B cell (primary cell): Measurements from ENCODE around the gene RMDN3. TPM values are rescaled to one million over a fixed set of nuclear protein-coding genes. Genes with fewer than 3 reads are reported as not detected.

ENCODE experiments used
- ATAC-seq: fragments of 200-7000 bp; cut with Tn5 transposase; one replicate; pipeline ENCODE4 v1.10.0; 2021; ENCODE audit warnings: low read depth, mild to moderate bottlenecking, moderate number of reproducible peaks, moderate library complexity
- CTCF ChIA-PET: fragments of 350-600 bp; sonication (Branson Sonifier 250); formaldehyde crosslinking; loops from one replicate; lab custom pipeline; 2021; ENCODE audit warnings: antibody characterized with exemption, inconsistent platforms; lab: Charles Lee
- POLR2A ChIA-PET: fragments of 350-600 bp; sonication (Branson Sonifier 250); formaldehyde crosslinking; loops from one replicate; lab custom pipeline; 2021; ENCODE audit warnings: antibody characterized with exemption; lab: Charles Lee
- DNase-seq: peaks from one replicate; pipeline ENCODE4 v3.0.0; 2013
- H2AFZ ChIP-seq: 2 replicates; pipeline ENCODE4 v1.6.1; 2012; ENCODE audit warnings: mild to moderate bottlenecking, low read depth, low read length; ENCODE audit not compliant: insufficient read depth, poor library complexity, severe bottlenecking
- H3K27ac ChIP-seq, 2 donors: 1 replicate in 1 of 2; 2 replicates in 1 of 2; pipeline ENCODE4 v1.5.1; 2012 to 2013; ENCODE audit warnings: low read length in 2 of 2, mild to moderate bottlenecking in 2 of 2, moderate library complexity in 1 of 2
- H3K27me3 ChIP-seq, 4 experiments: fragments of 200-600 bp in 1 of 4; sonication (generic) in 1 of 4; replicated peaks in 1 of 4; 1 replicate in 2 of 4; 2 replicates in 2 of 4; pipeline versions ENCODE4 v1.6.1 to v1.7.0; 2013 to 2016; ENCODE audit warnings: low read length in 3 of 4, mild to moderate bottlenecking in 2 of 4, mixed read lengths in 1 of 4, moderate library complexity in 1 of 4; ENCODE audit not compliant: insufficient read depth in 4 of 4, control insufficient read depth in 3 of 4; ENCODE audit errors: control extremely low read depth in 1 of 4
- H3K36me3 ChIP-seq, 2 experiments: replicated peaks in 1 of 2; 1 replicate in 1 of 2; 2 replicates in 1 of 2; pipeline versions ENCODE4 v1.6.1 to v1.7.1; 2013; ENCODE audit warnings: low read length in 1 of 2; ENCODE audit not compliant: insufficient read depth in 2 of 2, control insufficient read depth in 1 of 2; ENCODE audit errors: control extremely low read depth in 1 of 2, extremely low read depth in 1 of 2
- H3K4me1 ChIP-seq, 2 donors: fragments of 200-600 bp in 1 of 2; sonication (generic) in 1 of 2; 1 replicate in 1 of 2; 2 replicates in 1 of 2; pipeline versions ENCODE4 v1.5.1 to v1.6.1; 2013 to 2017; ENCODE audit warnings: low read length in 2 of 2; ENCODE audit not compliant: control insufficient read depth in 2 of 2, insufficient read depth in 2 of 2
- H3K4me2 ChIP-seq: replicated peaks from 2 replicates; pipeline ENCODE3; 2012; ENCODE audit warnings: mild to moderate bottlenecking, low read depth, low read length; ENCODE audit not compliant: poor library complexity, severe bottlenecking
- H3K4me3 ChIP-seq, 5 experiments: fragments of 200-600 bp in 1 of 5; sonication (generic) in 1 of 5; 1 replicate in 3 of 5; 2 replicates in 2 of 5; pipeline versions ENCODE4 v1.5.1 to v1.7.0; 2011 to 2016; ENCODE audit warnings: low read length in 4 of 5, mild to moderate bottlenecking in 4 of 5, low read depth in 2 of 5, control low read depth in 1 of 5, moderate library complexity in 1 of 5; ENCODE audit not compliant: insufficient read depth in 1 of 5; ENCODE audit errors: control extremely low read depth in 1 of 5, extremely low read depth in 1 of 5
- H3K79me2 ChIP-seq: fragments of 200-600 bp; sonication (generic); one replicate; pipeline ENCODE4 v1.6.0; 2016; ENCODE audit warnings: low read length; ENCODE audit not compliant: control insufficient read depth, insufficient read depth
- H3K9ac ChIP-seq: fragments of 200-600 bp; sonication (generic); 2 replicates; pipeline ENCODE4 v1.6.1; 2017; ENCODE audit warnings: mild to moderate bottlenecking, low read length, moderate library complexity
- H3K9me3 ChIP-seq, 3 donors: one replicate each; pipeline versions ENCODE4 v1.6.1 to v1.7.1; 2013; ENCODE audit warnings: low read length in 2 of 3; ENCODE audit not compliant: control insufficient read depth in 2 of 3, insufficient read depth in 1 of 3; ENCODE audit errors: control extremely low read depth in 1 of 3
- H4K20me1 ChIP-seq: 2 replicates; pipeline ENCODE4 v1.6.0; 2012; ENCODE audit warnings: mild to moderate bottlenecking, low read length; ENCODE audit not compliant: insufficient read depth, control insufficient read depth, poor library complexity, severe bottlenecking
- H3K27ac Mint-ChIP-seq: one replicate; pipeline ENCODE4 v1.8.0; 2021; ENCODE audit warnings: mixed read lengths
- H3K27me3 Mint-ChIP-seq: one replicate; pipeline ENCODE4 v1.8.0; 2021; ENCODE audit warnings: mixed read lengths
- H3K4me1 Mint-ChIP-seq: one replicate; pipeline ENCODE4 v1.8.0; 2021; ENCODE audit warnings: mixed read lengths
- H3K4me3 Mint-ChIP-seq: one replicate; pipeline ENCODE4 v1.8.0; 2021; ENCODE audit warnings: mixed read lengths
- H3K9me3 Mint-ChIP-seq: one replicate; pipeline ENCODE4 v1.8.0; 2022; ENCODE audit warnings: mixed read lengths; ENCODE audit not compliant: insufficient read depth
- EZH2 ChIP-seq: IDR thresholded peaks from 2 replicates; pipeline ENCODE4 v1.6.1; 2012; ENCODE audit warnings: borderline replicate concordance, low read depth, mild to moderate bottlenecking, moderate library complexity, low read length; ENCODE audit not compliant: insufficient read depth, poor library complexity, severe bottlenecking
- WGBS: methylation state at CpG from one replicate; pipeline ENCODE4 v1.1.5; 2013; ENCODE audit warnings: missing lambda C conversion rate; ENCODE audit not compliant: insufficient coverage; 5-methylcytosine and 5-hydroxymethylcytosine counted together
- intact Hi-C: fragments of 100-400 bp; cut with micrococcal nuclease; formaldehyde crosslinking; loops from one replicate; pipeline ENCODE4 v1.10.0; 2022
- polyA plus RNA-seq: library from polyadenylated mRNA; depleted of rRNA; stranded (reverse); fragments of >200 nt; gene quantifications from 2 replicates; pipeline ENCODE4 v1.2.3, GENCODE V29; 2012
- total RNA-seq, 2 donors: library from RNA; stranded (reverse); fragments of 120-200 nt in 1 of 2; gene quantifications; 1 replicate in 1 of 2; 2 replicates in 1 of 2; pipeline versions ENCODE4 v1.2.3 to v1.2.4, GENCODE V29; 2013 to 2022
- TF ChIP-seq, protein P1 (sequence below): fragments of 200-600 bp; IDR thresholded peaks from one replicate; pipeline ENCODE4 v1.8.0; 2022; ENCODE audit warnings: antibody characterized with exemption, mild to moderate bottlenecking

RMDN3 gene
- total and polyA plus RNA-seq, 2 donors (not counting 1 experiment from before 2014, with no cell fraction given), result 12.4 to 22.1 TPM

DNA sequence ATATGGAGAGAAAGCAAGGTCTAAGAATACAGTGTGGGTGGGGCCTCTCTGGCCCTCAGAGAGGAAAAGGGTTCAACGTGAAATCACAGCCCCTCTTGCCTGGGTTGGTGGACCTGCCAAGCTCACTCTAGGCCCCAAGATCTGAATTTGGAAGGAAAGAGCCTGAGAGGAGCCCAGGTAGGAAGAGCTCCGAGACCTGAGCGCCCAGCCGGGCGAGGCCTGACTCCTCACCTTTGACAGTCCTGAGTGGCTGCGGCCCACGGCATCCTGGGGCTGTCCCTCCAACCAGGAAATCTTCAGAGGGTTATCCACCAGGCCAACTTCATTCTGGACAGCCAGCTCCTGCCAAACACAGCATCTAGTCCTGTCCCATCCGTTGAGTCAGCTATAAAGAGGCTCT lies 18.4 kb upstream of the RMDN3 start:
- no peak overlapping the region for H2AFZ ChIP-seq
- ChIA-PET POLR2A (interaction anchor here (0.7 kb wide), 1 partner anchor 79 kb away, joined by 11 read pairs; no protein-coding TSS in a partner anchor), CTCF (interaction anchor here (9.6 kb wide), 1 partner anchor 11 kb away, joined by 99 read pairs; no protein-coding TSS in a partner anchor)
- peaks cover 28 to 36% of the 10 kb centered on the region in 2 donors for H3K4me1 ChIP-seq
- no peak for TF ChIP-seq EZH2
- TF ChIP-seq, protein P1, sequence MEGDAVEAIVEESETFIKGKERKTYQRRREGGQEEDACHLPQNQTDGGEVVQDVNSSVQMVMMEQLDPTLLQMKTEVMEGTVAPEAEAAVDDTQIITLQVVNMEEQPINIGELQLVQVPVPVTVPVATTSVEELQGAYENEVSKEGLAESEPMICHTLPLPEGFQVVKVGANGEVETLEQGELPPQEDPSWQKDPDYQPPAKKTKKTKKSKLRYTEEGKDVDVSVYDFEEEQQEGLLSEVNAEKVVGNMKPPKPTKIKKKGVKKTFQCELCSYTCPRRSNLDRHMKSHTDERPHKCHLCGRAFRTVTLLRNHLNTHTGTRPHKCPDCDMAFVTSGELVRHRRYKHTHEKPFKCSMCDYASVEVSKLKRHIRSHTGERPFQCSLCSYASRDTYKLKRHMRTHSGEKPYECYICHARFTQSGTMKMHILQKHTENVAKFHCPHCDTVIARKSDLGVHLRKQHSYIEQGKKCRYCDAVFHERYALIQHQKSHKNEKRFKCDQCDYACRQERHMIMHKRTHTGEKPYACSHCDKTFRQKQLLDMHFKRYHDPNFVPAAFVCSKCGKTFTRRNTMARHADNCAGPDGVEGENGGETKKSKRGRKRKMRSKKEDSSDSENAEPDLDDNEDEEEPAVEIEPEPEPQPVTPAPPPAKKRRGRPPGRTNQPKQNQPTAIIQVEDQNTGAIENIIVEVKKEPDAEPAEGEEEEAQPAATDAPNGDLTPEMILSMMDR, result no peak
- no peak overlapping the region for H3K4me3 ChIP-seq
- H3K9ac ChIP-seq, result no peak overlapping the region
- H3K9me3 Mint-ChIP-seq, result no peaks in the 10 kb centered on the region
- H3K27ac ChIP-seq, result no peak overlapping the region
- H3K36me3 ChIP-seq, result peaks cover 0 to 44% of the 10 kb centered on the region in 2 experiments
- DNase-seq (no peak), ATAC-seq (no peak)
- peaks cover 34% of the 10 kb centered on the region for H3K4me1 Mint-ChIP-seq
- H3K4me2 ChIP-seq, result no peak overlapping the region
- H3K27me3 ChIP-seq, result no peaks in the 10 kb centered on the region
- H4K20me1 ChIP-seq, result no peaks in the 10 kb centered on the region
- 95% methylated on average over 7 of the region's 8 CpGs for WGBS
- no peaks in the 10 kb centered on the region for H3K27me3 Mint-ChIP-seq
- no peaks in the 10 kb centered on the region for H3K9me3 ChIP-seq
- no peak overlapping the region for H3K27ac Mint-ChIP-seq
- no peaks in the 10 kb centered on the region for H3K79me2 ChIP-seq
- intact Hi-C loops, result no loop called here
- H3K4me3 Mint-ChIP-seq, result no peak overlapping the region

DNA sequence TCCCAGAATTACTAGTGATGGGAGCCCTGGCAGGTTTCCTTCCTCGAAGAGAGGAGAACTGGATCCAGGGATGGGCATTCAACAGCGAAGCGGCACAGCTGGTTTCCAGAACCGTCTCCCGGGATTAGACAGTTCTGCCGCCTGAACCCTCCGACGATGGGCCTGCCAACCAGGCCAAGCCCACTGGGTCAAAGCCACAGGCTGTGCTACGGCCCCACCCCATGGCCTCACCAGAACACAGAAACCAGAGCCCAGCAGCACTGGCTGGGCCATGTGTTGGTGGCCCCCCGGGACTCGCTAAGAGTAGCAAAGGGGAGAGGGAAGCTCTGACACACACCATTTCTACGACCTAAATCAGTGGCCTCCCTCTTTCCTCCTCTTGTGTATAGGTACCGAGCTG lies 17.0 kb upstream of the RMDN3 start:
- ChIA-PET CTCF (interaction anchor here (0.6 to 9.6 kb wide), 6 partner anchors 8 to 77 kb away, joined by 3 to 99 read pairs (median 4); partner anchors contain the start of gene RAD51), POLR2A (interaction anchor here (0.6 kb wide), 1 partner anchor 421 kb away, joined by 8 read pairs; no protein-coding TSS in a partner anchor)
- H3K4me1 Mint-ChIP-seq, result peaks cover 38% of the 10 kb centered on the region
- ATAC-seq (no peak), DNase-seq (no peak)
- H3K27me3 Mint-ChIP-seq, result no peaks in the 10 kb centered on the region
- Histone ChIP-seq H2AFZ (no peak overlapping the region), H3K9ac (no peak overlapping the region), H3K36me3 (peaks cover 0 to 42% of the 10 kb centered on the region in 2 experiments), H3K4me1 (peaks cover 34 to 43% of the 10 kb centered on the region in 2 donors), H3K27me3 (no peaks in the 10 kb centered on the region), H3K4me2 (no peak overlapping the region), H3K79me2 (no peaks in the 10 kb centered on the region), H3K27ac (peak overlapping the region in 1 of 2 donors; percentile 26), H4K20me1 (no peaks in the 10 kb centered on the region), H3K4me3 (no peak overlapping the region), H3K9me3 (no peaks in the 10 kb centered on the region)
- no peaks in the 10 kb centered on the region for H3K9me3 Mint-ChIP-seq
- H3K4me3 Mint-ChIP-seq, result no peak overlapping the region
- intact Hi-C loops, result no loop called here
- 92% methylated on average over 6 of the region's 13 CpGs for WGBS
- peak overlapping the region; percentile 39 for H3K27ac Mint-ChIP-seq
- TF ChIP-seq, protein P1, result no peak
- TF ChIP-seq EZH2, result no peak
